SKM-1 treated with dmso at 0.1 percent for 144 hours (cell line): ENCODE data around the gene KCP.

Experiments used
- DNase-seq: peaks from one replicate; lab custom pipeline; 2025; ENCODE audit not compliant: unreplicated experiment; lab: John Stamatoyannopoulos, UW

The KCP gene

GRCh38 chr7:128939075-128939860, 28.8 kb upstream of the KCP start:
- DNase-seq: no peak

DNA sequence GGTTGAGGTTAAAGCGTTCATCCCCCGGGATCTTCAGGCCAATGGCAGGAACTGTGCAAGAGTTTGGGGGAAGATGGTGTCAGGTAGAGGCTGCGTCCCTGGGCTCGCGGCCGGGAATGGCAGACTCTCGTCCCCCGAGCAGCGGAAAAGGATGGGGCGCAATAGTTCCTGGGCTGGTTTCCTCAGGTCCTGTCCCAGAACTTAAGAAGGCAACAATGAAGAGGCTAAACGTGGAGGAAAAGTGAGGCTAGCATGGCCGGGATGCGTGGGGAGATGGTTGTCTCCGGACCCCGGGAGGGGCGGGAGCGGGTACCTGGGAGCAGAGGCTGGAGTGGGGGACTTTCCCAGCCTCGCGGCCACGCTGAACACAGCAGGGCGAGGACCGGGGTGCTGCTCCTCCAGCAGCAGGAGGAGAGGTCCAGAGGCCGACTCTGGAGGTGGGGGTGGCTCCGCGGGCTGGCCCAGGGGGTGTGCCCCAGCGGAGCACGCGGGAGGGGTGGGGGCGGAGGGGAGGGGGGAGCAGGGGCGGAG, 28.1 kb upstream of the KCP start:
- no peak for DNase-seq

GRCh38 chr7:128937647-128938543, 27.4 kb upstream of the KCP start, which contains the start of gene IRF5:
Gene IRF5 (plus strand): TSS chr7:128937927. CDS start chr7:128942082, 4,155 bp downstream.
- DNase-seq: no peak

DNA sequence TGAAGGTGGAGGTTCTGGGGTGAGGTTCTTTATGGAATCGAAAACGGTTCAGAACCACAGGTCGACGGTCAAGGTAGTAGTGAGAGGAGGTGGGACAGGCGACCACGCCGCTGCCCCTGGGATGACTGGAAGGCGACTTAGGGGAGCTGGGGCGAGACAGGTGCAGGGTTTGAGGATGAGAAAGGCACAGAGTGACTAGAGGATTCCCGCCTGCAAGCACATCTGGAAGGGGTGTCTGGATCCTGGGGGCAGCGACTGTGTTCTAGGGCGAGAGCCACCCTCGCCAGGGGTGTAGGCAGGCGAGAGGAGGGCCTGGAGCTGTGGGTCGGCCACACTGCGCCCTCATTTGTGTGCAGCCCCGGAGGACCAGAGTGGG, 26.8 kb upstream of the KCP start:
- no peak for DNase-seq

- no peak for DNase-seq
These were observed 26.3 kb upstream of the KCP start for GRCh38 chr7:128936798-128937197.

DNA sequence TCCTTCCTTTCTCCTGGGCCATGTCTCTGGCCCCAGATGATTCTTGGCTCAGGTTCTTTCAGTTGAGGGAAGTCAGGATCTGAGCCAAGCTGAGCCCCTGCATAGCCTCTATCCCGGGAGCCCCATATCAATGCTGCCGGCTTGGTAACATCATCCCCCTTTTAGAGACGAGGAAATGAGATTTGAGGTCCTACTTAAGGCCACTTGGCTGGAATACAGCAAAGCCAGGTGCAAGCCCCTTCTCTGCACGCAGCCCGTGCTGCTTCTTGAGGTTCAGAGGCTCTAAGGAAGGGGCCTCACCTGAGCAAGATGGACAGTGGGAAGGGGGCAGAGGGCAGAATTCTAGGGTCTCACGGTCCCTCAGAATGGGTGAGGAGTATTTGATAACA, 24.8 kb upstream of the KCP start:
- DNase-seq: no peak

DNA sequence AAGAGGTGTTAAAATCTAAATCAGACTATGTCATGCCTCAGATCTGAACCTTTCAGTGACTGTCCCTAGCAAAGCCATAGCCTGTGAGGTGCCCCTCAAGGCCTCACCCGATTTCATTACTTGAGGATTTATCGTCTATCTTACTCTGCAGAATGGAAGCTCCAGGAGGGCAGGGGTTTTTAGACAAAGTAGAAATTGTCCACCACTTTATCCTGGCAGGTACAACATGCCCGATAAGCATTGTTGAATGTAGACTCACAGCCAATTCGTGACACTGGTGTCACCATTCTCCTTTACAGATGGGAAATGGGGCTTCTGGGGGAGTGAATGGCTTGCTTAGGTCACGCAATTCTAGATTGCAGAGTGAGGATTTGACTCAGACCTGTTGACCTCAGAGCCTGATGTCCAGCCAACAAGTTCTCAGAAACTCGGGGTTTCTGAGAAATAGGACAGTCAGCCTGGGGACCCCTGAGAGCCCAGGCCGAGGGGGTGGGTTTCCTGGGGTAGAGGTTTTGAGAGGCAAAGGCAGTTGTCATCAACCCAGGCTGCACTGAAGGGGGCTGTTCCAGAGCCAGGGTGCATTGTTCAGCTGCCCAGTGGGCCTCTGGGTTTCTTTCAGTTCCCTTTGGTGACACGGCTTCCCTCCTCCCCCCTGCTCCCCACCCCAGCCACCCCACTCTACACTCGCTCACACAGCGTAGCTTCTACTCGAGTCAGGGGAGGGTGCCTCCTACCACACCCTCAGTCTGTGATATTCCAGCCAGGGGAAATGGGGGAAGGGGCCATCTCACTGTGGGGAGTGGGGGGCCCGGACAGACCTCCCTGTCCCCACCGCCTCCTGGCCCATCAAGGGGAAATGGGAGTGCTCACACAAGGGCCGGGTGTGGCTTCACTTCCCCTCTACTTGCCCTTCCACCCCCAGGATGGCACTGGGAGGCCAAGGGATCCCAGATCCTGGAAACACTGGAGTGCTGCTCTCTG, 24.1 kb upstream of the KCP start:
- DNase-seq: no peak

- no peak for DNase-seq
These were observed 22.8 kb upstream of the KCP start for GRCh38 chr7:128933180-128933891.

DNA sequence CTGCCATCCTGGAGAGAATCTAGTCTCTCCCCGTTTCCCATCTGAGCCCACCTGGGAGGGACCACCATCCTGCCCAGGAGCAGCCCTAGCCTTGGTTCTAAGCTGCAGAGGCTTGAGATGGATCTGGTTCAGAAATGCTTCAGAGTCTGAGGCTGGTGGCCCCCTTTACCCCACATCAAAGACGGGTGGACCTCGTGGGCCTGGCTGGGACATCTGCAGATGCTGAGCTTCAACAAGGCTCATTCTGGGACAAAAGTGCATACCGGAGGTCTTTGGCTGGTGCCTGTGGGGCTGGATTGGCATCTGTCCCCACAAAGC, 22.3 kb upstream of the KCP start:
- DNase-seq: no peak

- DNase-seq: no peak
These were observed 21.7 kb upstream of the KCP start for GRCh38 chr7:128931965-128932861.

DNA sequence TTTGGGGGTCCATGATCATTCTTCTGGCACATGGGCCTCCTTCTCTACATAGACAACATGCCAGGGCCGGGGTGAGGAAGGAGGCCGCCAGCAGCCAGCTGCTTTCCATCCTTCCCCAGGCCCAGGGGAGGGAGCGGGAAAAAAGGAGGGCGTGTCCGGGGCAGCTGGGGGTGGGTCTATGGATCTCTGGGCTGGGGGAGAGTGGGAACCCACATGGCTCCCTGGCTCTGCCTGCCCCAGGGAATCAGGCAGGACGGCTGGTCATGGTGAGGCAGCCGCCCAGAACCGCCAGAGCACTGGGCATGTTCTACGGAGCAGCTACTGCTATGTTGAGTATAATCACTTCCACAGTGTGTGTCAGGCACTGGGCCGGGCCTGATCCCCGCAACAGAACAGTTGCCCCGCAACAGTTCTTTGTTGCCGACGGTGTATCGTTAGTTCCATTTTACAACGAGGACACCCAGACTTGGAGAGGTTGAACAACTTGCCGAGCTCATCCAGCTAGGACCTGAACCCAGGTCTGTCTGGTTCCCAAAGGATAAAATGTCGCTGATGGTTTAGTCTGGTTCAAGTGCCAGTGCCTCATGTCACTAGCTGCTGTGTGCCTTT, 20.8 kb upstream of the KCP start:
- no peak for DNase-seq

GRCh38 chr7:128928882-128929788, 18.6 kb upstream of the KCP start:
- no peak for DNase-seq

DNA sequence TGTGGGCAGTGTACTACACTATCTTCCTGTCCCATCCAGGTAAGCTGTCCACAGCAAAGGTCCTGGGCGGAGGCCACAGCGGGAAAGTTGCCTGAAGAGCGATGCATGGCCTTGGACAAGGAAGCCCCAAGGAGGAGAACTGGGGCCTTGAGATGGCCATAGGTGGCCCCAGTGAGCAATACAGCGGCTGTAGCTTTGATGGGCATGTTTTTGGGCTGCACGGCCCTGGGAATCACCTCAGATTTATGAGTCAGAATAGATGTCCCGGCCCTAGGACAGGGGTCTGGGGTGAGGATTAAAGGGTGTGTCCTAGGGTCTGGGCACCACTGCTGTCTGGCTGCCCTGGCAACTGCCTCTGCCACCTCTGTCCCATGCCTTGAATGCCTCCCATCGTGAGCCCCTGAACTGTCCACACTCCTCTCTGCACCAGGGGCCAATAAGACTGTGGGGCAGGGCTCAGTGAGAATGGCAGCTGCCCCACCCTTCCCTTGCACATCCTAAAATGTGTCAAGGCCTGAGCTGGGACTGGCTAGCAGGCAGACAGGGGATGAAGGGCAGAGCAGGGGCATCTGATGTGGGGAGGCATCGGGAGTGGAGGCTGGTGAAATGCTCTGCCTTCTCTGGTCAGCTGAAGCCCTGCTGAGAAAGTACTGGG, 17.8 kb upstream of the KCP start:
- no peak for DNase-seq

DNA sequence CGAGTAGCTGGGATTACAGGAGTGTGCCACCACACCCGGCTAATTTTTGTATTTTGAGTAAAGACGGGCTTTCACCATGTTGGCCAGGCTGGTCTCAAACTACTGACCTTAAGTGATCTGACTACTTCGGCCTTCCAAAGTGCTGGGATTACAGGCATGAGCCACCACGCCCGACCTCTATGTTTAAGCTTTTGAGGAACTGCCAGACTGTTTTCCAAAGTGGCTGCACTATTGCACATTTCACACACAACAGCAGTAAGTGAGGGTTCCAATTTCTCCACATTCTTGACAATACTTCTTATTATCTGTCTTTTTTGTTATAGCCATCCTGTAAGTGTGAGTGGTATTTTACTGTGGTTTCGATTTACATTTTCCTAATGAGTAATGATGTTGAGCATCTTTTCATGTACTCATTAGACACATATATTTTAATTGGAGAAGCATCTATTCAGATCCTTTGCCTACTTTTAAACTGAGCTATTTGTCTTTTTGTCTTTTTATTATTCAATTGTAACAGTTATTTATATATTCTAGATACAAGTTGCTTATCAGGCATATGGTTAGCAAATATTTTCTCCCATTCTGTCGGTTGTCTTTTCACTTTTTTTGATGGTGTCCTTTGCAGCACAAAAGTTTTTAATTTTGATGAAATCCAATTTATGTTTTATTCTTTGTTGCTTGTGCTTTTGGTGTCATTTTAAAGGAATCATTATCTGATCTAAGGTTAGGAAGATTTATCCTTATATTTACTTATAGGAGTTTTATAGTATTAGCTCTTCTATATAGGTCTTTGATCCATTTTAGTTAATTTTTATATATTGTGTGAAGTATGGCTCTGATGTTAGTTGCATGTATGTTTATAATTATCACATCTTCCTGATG, 14.4 kb upstream of the KCP start:
- no peak for DNase-seq

- DNase-seq: no peak
These were observed 12.9 kb upstream of the KCP start for GRCh38 chr7:128923411-128923800.
